PFSK-1 (cell line): ENCODE results near the gene ARHGAP18.

ENCODE experiments used
- FOXP2 ChIP-seq: optimal IDR thresholded peaks from 2 replicates; pipeline ENCODE3; 2011; ENCODE audit warnings: borderline replicate concordance, control low read depth, inconsistent platforms; ENCODE audit not compliant: insufficient read depth; ENCODE audit errors: extremely low read length, extremely low read depth
- POLR2AphosphoS5 ChIP-seq: IDR thresholded peaks from 2 replicates; pipeline ENCODE4 v1.6.1; 2012; ENCODE audit warnings: low read depth, mild to moderate bottlenecking, control low read depth, low read length, moderate library complexity
- REST ChIP-seq, 2 experiments: IDR thresholded peaks; 2 replicates each; pipeline versions ENCODE4 v1.6.1 to v1.8.0; 2011 to 2012; ENCODE audit warnings: low read depth in 2 of 2, low read length in 2 of 2, control low read depth in 1 of 2, inconsistent platforms in 1 of 2, mild to moderate bottlenecking in 1 of 2, moderate library complexity in 1 of 2; ENCODE audit not compliant: insufficient read depth in 1 of 2
- SIN3A ChIP-seq: IDR thresholded peaks from 2 replicates; pipeline ENCODE4 v1.6.1; 2012; ENCODE audit warnings: mild to moderate bottlenecking, low read length, moderate library complexity, borderline replicate concordance; ENCODE audit not compliant: insufficient read depth
- TAF1 ChIP-seq: IDR thresholded peaks from 2 replicates; pipeline ENCODE4 v1.6.1; 2012; ENCODE audit warnings: low read length, control low read depth, borderline replicate concordance; ENCODE audit not compliant: insufficient read depth

Gene ARHGAP18

GRCh38 chr6:129645830-129646579 is 64.0 kb downstream of the ARHGAP18 start:
- TF ChIP-seq TAF1 (no peak), REST (IDR thresholded peaks at IDR 0.05; ENCODE audit: insufficient read depth in 1 of 2, low read depth in 2 of 2, low read length in 2 of 2) (no peak), SIN3A (no peak), FOXP2 (no peak), POLR2AphosphoS5 (no peak)

GRCh38 chr6:129645106-129645829 is 64.7 kb downstream of the ARHGAP18 start:
- TF ChIP-seq REST (IDR thresholded peaks at IDR 0.05; ENCODE audit: insufficient read depth in 1 of 2, low read depth in 2 of 2, low read length in 2 of 2) (no peak), TAF1 (no peak), POLR2AphosphoS5 (no peak), SIN3A (no peak), FOXP2 (no peak)

GRCh38 chr6:129644567-129645015 is 65.4 kb downstream of the ARHGAP18 start:
- TF ChIP-seq REST (IDR thresholded peaks at IDR 0.05; ENCODE audit: insufficient read depth in 1 of 2, low read depth in 2 of 2, low read length in 2 of 2) (no peak), TAF1 (no peak), POLR2AphosphoS5 (no peak), FOXP2 (no peak), SIN3A (no peak)

- TF ChIP-seq TAF1 (no peak), FOXP2 (no peak), POLR2AphosphoS5 (no peak), SIN3A (no peak), REST (IDR thresholded peaks at IDR 0.05; ENCODE audit: insufficient read depth in 1 of 2, low read depth in 2 of 2, low read length in 2 of 2) (no peak)
Observed at GRCh38 chr6:129643968-129644367, 66.0 kb downstream of the ARHGAP18 start.
